ENCODE measurements around the gene CORO1C.

- no peak for TF ChIP-seq CTCF (IDR thresholded peaks at IDR 0.05)
- no peak for TF ChIP-seq POLR2A (IDR thresholded peaks at IDR 0.05)
Measured at GRCh38 chr12:108653922-108654321, 77.4 kb downstream of the CORO1C start.

All from gastroesophageal sphincter (tissue), 3 donors.